Measurements from ENCODE around the gene RNF152.

RNF152 gene

GRCh38 chr18:61912476-61912875 is 19.7 kb upstream of the RNF152 start:
- DNase-seq (ENCODE audit: low read depth): no peak
- H3K4me3 ChIP-seq (ENCODE audit: low read depth, low read length): no peak overlapping the region
- in situ Hi-C loops (cut with HindIII; ENCODE audit: low sequenced_read_pairs): no loop called here
- TF ChIP-seq CTCF (IDR thresholded peaks at IDR 0.05; ENCODE audit: low read depth, low read length, missing control alignments): no peak

- in situ Hi-C loops (cut with HindIII; ENCODE audit: low sequenced_read_pairs): no loop called here
Measured at GRCh38 chr18:61910101-61910500, 17.3 kb upstream of the RNF152 start.

DNA sequence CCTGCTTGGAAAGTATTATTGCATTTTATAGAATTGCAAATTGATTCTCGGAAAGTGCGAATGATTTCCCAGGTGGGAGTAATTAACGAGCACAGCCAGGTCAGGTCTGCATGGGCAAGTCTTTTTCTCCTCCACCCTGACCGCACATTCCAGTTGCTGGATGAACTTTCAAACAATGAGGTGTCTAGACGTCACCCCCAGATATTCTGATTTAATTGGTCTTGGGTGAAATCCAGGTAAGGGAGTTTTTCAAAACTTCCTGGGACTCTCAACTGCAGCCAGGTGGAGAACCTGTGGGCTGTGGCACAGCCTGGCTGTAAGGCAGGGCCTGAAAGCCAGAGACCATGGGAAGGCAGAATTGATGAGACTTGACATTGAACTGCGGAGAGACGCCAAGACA is 15.9 kb upstream of the RNF152 start:
- no peak overlapping the region for H3K4me3 ChIP-seq (ENCODE audit: low read depth, low read length)
- no peak for DNase-seq (ENCODE audit: low read depth)
- TF ChIP-seq CTCF (IDR thresholded peaks at IDR 0.05; ENCODE audit: low read depth, low read length, missing control alignments): no peak
- in situ Hi-C loops (cut with HindIII; ENCODE audit: low sequenced_read_pairs): no loop called here

More at GRCh38 chr18:61910101-61910500, 17.3 kb upstream of the RNF152 start:
- DNase-seq (ENCODE audit: low read depth): no peak
- no peak overlapping the region for H3K4me3 ChIP-seq (ENCODE audit: low read depth, low read length)
- TF ChIP-seq CTCF (IDR thresholded peaks at IDR 0.05; ENCODE audit: low read depth, low read length, missing control alignments): no peak

DNA sequence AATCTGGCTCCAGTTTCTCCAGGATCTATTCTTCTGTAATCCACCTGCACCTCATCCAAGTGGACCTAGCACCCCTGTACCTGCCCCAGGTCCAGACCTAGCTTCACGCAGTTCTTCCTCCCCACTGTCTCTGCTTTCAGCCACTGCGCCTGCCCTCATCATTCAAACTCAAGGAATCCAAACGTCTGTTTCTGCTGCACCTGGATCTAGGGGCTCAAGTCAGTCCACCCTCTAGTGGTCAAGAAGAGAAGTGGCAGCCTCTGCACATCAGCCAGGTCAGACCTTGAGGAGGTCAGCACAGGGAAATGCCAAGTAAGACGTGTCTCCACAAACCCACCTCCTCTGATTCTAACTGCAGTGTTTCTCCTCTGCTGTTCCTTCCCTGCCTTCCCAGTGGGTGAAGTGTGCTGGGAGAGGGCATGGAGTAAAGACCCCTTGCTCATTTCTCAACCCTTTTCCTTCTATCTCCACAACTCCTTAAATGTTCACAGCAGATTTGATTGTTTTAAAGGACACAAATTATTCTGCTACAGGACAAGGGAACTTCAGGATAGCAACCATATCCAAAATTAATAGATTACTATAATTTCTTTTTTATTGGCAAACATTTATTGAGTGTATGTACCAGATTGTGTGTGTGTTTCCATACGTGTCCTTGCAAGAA is 8.6 kb upstream of the RNF152 start:
- peak; percentile 99 for TF ChIP-seq CTCF (IDR thresholded peaks at IDR 0.05; ENCODE audit: low read depth, low read length, missing control alignments)
- no peak overlapping the region for H3K4me3 ChIP-seq (ENCODE audit: low read depth, low read length)
- in situ Hi-C loops (cut with HindIII; ENCODE audit: low sequenced_read_pairs): no loop called here
- peak; percentile 31 for DNase-seq (ENCODE audit: low read depth)

DNA sequence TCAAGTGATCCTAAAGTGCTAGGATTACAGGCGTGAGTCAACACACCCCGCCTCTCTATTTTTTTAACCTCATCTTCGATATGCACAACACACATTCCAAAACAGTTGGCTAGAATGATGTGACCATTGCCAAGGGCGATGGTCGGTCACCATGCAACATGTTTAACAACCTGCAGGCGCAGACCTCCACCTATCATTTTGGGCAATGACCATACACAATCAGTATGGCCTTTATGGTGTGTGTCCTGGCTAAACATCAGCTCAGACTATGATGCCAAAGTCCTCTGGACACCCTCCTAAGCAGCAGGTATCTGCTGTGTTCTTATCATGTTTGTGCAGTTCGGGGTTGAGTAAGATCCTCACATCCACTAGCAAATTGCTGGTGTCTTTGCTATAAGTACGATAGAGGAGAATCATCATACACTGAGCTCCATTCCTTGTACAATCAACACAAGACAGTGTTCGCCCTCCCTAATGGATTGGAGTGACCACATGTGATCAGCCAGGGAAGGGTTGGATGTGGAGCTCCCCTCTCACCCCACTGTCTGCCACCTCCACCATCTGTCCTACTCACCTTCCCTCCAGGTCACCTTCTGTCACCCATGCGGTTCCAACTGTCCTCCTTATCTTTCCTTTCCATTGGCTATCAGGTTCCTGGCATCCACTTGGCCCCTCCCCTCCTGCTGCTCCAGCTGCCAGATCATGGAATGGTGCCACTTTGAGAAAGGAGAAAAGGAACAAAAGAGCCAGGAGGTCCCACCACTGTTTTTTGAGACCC is 7.9 kb upstream of the RNF152 start:
- DNase-seq (ENCODE audit: low read depth): no peak
- H3K4me3 ChIP-seq (ENCODE audit: low read depth, low read length): no peak overlapping the region
- no peak for TF ChIP-seq CTCF (IDR thresholded peaks at IDR 0.05; ENCODE audit: low read depth, low read length, missing control alignments)
- in situ Hi-C loops (cut with HindIII; ENCODE audit: low sequenced_read_pairs): no loop called here

DNA sequence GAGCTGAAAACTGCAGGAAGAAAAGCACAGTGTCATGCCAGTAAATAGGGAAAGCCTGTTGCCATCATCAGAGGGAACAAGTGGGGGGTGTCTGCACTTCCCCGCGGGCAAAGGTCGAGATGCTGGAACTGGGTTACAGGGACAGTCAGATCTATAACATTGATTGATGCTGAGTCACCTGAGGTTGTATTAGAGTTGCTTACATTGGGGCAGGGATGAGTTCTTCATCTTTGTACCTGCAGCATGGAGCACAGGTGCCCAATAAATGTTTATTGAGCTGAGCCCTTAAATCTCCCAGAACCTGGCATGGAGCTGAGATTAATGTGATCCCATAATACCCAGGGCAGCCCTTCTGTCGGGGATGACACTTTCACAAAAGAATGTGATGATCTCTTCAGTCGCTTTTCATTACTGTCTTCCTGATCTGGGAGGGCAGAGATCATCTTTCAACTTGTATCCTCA is 5.9 kb upstream of the RNF152 start:
- TF ChIP-seq CTCF (IDR thresholded peaks at IDR 0.05; ENCODE audit: low read depth, low read length, missing control alignments): no peak
- in situ Hi-C loops (cut with HindIII; ENCODE audit: low sequenced_read_pairs): no loop called here
- DNase-seq (ENCODE audit: low read depth): no peak
- no peak overlapping the region for H3K4me3 ChIP-seq (ENCODE audit: low read depth, low read length)
